ENCODE measurements around the gene GABRR1.

- TF ChIP-seq FOXM1 (IDR thresholded peaks at IDR 0.05; ENCODE audit: borderline replicate concordance) (no peak), BHLHE40 (IDR thresholded peaks at IDR 0.05; ENCODE audit: borderline replicate concordance) (no peak)
Observed at GRCh38 chr6:89252907-89253306, 35.7 kb upstream of the GABRR1 start.
